Measurements from ENCODE around the gene TMEM80.

TMEM80 gene

DNA sequence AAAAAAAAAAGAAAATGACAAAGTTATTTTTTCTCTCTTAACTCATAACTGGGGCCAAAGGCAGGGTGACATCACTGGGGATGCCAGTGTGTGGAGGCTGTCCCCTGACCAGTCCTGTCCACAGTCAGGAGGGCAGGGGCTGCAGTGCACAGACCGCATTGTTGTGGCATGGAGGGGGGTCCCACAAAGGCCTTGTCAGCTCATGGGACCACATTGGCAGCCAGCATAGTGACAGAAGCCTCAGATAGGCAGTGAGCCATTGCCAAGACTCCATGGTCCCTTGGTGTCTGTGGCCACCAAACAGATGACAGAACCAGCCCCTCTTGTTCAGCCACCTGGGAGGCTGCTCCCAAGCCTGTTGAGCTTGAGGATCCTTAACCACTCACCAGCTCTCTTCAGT is 4.1 kb downstream of the TMEM80 start:
- no peak for DNase-seq (ENCODE audit: low spot score)

DNA sequence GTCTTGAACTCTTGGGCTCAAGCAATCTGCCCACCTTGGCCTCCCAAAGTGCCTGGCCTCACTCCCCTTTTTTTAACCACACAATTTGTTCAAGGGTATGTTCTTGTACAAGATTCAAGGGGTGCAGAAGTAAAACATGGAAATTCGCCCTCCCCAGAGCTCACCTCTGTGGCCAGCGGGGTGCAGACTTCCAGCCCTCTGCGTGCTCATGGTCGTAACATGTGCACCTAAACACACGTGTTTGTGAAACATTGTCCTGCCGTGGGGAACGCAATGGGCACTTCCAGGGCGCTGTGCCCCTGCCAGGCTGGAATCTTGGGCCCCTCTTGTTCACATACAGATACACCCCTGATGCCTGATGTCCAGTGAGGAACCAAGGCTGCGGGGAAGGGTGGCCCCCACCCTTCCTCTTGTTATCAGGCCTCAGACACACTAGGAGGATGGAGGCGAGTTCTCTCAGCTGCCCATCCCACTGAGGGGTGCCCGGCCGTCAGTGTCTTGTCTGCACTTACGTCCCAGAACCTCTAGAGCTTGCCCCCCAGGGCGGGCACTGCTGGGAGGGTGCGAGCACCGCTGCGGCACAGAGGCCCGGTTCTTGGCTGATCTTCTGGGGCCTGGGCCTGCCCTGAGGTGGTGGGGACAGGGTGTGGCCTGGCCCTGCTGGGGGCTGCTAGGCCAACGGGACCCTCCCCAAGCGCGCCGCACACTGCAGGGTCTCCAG is 6.3 kb downstream of the TMEM80 start:
- no peak for DNase-seq (ENCODE audit: low spot score)

DNA sequence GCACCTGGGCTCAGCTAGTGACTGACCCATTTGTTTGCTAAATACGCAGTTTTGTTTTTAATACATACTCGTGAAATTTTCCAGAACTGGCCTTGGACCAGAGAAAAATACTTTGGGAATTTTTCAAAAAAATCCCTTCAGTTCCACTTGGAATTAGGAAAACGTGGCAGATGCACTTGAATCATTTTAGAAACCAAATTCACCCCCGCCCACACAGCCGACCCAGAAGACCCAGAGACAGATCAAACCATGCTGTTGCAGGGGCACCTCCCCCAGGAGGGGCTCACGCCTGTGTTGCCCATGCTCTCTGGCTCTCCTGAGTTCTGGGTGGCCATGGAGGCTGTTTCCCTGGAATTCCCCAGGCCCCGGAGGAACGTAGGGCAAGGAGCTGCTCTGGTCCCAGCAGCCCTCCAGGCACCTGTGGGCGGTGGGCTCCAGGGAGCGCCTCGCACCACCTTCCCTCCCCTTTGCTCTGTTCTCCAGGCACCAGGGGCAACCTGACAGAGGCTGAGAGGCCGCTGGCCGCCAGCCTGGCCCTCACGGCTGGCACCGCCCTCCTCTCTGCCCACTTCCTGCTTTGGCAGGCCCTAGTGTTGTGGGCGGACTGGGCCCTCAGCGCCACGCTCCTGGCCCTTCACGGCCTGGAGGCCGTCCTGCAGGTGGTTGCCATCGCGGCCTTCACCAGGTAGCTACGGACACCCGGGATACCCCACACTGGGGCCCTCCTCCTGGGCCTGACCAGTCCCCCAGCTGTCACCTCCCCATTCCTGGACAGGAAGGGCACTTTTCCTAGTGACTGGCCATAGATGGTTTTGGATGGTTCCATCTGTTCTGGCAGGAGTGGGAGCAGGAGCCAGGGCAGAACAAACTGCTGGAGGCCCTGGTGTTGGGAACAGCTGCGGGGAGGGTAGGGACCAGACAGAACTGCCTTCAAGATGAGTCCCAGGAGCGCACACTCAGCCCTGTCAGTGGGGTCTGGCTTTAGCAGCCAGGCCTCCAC is 7.1 kb downstream of the TMEM80 start:
- no peak for DNase-seq (ENCODE audit: low spot score)

GRCh38 chr11:703506-703905 is 7.9 kb downstream of the TMEM80 start:
- no peak for DNase-seq (ENCODE audit: low spot score)

- DNase-seq (ENCODE audit: low spot score) = no peak
Observed at GRCh38 chr11:704228-704674, 8.6 kb downstream of the TMEM80 start.

GRCh38 chr11:704781-705645 is 9.4 kb downstream of the TMEM80 start:
- DNase-seq (ENCODE audit: low spot score) = no peak

DNA sequence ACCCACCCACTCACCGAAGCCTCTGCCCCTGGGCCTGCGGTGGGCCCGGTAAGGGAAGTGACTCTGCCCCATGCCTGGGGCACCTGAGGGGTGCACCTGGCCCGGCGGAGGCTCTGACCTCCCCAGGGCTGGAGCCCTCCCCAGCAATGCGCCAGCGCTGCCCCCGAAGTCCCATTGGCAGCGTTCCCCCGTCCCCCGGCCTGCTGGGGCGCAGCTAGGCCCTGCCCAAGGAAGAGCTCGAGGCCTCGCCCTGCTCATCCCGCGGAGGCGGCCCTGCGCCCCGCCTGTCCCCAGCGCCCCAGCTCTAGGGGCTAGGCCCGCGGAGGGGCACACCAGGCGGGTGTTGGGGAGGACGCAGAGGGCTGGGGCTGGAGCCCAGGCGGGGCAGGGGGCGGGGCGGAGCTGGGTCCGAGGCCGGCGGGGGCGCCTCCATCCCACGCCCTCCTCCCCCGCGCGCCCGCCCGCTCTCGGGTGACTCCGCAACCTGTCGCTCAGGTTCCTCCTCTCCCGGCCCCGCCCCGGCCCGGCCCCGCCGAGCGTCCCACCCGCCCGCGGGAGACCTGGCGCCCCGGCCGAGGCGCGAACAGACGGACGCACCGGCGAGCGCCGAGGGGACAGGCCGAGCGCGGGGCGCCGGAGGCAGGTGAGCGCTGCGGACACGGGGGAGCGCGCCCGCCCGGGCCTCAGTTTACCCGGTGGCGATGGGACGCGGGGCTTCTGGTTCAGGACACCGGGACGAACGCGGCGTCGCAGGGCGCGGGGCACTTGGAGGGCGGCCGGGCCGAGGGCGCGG is 10.2 kb downstream of the TMEM80 start, which contains the start of gene EPS8L2:
EPS8L2 (plus strand) TSS at position 586 of the 793 bp plus-strand sequence. CDS start 3,177 bp downstream, outside the sequence.
- no peak for DNase-seq (ENCODE audit: low spot score)

DNA sequence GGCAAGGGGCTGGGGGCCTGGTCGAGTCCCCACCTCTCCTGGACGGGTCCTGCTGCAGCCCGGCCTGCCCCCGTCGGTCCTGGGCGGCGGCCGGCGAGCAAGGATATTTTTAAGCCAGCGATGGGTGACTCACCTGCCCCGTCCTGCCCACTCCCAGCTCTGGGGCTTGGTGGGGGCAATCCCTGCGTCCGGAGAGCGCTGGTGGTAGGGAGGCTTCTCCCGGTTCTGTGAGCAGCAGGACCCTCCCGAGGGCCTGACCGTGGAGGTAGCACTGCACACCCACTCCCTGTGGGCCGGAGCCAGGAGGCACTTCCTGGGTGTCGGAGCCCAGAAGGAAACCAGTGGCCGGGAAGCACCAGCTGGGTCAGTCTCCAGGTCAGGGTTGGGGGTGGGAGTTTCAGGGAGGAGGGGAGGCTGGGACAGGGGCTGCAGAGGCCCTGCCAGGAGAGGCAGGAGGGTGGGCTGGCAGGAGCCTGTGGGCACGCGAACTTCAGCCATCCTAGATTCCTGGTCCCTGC is 10.9 kb downstream of the TMEM80 start:
- DNase-seq (ENCODE audit: low spot score) = no peak

DNA sequence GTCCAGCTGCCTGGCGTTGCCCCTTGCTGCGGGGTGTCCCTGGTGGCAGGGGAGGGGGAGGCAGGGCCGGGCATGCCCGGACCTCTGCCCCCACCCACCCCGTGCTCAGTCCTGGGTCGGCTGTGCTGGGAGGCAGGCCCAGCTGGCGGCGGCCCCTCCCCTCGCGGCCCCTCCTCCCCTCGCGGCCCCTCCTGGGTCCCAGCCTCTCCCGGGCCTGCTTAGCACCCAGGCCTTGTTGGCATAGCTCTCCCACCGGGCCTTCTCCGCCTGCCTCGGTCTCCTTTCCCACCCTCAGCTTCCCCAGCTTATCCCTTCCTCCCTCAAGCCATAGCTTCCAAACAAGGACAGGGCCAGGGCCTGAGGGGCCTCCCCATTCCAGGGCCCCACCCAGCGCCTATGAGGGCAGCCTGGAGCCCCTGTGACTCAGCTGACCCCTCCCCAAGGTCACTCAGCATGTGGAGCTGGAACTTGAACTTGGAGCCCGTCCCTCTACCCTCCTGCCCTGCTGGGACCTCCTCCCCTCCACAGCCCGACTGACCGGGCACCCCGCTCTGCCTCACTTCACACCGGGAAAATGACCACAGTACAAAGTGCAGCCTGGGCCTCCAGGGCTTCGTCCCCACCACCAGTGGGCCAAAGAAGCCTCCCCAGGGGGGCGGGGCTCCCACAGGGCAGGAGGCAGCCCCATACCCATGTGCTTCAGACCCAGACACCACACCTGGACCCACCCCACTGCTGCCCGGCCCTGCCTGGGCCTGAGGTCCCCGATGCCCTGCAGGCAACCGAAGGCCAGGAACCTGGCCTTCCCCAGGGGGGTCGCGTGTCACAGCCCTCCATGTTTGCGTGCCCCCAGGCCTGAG is 11.6 kb downstream of the TMEM80 start:
- no peak for DNase-seq (ENCODE audit: low spot score)

DNA sequence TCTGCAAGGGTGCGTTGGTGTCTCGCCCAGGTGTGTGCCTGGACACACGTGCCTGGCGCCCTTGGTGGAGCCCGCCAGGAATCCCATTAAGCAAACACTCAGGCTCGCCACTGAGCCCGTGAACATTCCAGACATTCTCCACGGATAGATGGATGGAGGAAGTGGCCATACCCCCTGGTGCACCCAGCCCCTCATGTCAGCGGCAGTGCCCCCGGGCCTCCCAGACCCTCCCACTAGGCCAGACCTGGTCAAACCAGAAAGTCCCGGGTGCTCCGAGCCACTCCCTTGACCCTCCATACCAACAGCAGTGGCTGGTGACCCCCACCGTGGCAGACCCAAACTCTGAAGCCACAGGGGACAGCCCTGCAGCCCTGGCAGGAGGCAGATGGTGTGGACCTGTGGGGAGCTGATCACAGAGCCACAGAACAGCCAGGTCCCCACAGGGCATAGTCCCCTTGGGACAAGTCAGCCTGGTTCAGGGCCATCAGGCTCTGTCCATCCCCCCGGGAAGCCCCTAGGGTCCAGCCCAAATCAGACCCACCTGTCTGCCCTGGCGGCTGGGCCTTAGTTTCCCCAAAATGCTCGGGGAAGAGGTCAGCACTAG is 12.3 kb downstream of the TMEM80 start:
- DNase-seq (ENCODE audit: low spot score) = no peak

GRCh38 chr11:708511-708910 is 12.9 kb downstream of the TMEM80 start:
- DNase-seq (ENCODE audit: low spot score) = no peak

DNA sequence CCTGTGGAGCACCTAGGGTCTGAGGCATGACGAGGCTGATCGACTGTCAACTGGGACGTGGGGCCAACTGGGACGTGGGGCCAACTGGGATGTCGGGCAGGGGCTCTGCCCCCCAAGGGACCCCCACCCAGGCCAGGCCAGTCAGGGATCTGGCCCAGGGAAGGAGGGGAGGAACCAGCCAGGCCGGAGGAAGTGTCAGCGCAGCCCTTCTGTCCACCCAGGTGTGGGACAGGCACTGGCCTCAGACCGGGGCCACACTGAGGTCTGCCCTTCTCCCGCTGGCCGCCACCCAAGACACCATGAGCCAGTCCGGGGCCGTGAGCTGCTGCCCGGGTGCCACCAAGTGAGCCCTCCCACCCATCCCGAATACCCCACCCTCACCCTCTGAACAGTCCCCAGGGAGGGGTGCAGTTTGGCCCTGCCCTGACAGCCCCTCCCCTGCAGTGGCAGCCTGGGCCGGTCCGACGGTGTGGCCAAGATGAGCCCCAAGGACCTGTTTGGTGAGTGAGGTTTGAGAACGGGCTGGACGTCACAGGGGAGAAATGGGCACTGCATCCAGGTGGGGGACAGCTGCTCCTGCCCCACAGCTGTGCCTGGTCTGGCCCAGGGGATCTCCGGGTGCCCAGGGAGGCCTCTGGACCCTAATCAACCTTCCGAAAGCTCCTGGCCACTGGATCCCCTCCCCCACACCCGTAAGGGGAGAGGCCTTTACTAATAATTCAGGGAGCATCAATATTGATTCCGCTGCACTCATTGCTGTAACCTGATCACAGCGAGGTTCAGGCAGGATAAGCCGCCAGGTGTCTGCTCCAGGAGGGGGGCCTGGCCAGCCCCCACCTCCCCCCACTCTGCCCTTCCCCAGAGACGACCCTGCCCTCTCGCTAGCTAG is 13.7 kb downstream of the TMEM80 start:
- no peak for DNase-seq (ENCODE audit: low spot score)

DNA sequence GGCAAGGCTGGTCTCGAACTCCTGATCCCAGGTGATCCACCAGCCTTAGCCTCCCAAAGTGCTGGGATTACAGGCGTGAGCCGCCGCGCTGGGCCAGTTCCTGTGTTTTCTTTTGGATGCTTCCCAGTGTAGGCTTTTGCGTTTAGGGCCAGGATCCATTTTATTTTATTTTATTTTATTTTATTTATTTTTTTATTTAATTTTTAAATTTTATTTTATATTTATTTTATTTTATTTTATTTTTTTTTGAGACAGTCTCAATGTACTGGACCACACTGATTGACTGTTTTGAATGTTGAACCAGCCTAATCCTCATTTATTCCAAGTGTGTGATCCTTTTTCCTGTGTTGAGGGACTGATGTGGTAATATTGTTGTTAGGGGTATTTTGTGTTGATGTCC is 18.8 kb downstream of the TMEM80 start:
- no peak for DNase-seq (ENCODE audit: low spot score)

DNA sequence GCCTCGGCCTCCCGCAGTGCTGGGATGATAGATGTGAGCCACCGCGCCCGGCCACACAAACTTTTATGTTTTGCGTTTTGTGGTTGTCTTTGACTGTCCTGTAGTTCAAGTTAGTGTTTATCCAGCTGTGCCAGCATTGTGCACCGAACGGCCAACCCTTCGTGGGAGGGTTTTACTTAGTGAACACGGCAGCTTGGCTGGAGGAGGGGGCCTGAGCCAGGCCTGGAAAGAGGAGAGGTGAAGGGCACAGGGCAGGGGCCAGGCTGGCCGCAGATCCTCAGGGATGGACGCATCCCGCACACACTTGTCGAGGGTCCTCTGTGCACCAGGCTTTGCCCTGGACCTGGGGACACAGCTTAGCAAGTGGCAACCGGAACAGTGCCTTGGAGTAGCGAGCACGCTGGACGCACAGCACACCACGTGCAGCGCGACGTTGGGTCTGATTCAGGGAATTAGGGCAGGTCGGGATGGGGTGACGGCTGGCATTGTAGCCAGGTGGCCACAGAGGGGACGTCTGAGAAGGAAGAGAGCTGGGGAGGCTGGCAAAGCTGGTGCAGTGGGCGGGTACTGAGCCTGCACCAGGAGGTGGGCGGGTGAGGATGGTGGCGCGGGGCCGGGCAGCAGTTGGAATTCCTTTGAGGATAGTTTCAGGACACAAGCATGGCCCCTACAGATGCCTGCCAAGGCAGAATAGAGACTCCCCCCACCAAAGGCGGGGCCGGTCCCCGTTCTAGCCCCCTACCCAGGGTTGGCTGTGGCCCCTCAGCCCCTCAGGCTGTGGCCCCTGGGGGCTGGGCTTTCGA is 23.8 kb downstream of the TMEM80 start:
- DNase-seq (ENCODE audit: low spot score) = no peak

- no peak for DNase-seq (ENCODE audit: low spot score)
Observed at GRCh38 chr11:720017-720641, 24.5 kb downstream of the TMEM80 start.

DNA sequence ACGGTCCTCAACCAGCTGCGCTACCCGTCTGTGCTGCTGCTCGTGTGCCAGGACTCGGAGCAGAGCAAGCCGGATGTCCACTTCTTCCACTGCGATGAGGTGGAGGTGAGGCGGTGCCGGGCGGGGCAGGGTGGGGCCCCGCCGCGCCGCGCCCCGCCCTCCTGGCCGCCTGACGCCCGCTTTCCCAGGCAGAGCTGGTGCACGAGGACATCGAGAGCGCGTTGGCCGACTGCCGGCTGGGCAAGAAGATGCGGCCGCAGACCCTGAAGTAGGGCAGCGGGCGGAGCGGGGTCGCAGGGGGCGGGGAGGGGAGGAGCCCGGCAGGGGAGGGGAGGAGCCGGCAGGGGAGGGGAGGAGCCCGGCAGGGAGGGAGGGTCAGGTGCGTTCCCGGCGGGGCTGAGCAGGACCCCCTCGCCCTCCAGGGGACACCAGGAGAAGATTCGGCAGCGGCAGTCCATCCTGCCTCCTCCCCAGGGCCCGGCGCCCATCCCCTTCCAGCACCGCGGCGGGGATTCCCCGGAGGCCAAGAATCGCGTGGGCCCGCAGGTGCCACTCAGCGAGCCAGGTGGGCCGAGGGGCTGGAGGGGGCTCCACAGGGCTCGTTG is 25.1 kb downstream of the TMEM80 start:
- no peak for DNase-seq (ENCODE audit: low spot score)

All from globus pallidus (tissue), 1 donor.